ENCODE measurements around the gene WBP4. TPM values are rescaled to one million over a fixed set of nuclear protein-coding genes. Genes with fewer than 3 reads are reported as not detected.

WBP4 gene
- total and polyA plus RNA-seq, 2 of the 4 experiments (the other 2 are of a cell fraction): 4.3 to 11.0 TPM

GRCh38 chr13:41111454-41111853, 50.1 kb downstream of the WBP4 start:
- H2BK15ac ChIP-seq (ENCODE audit: low read depth, low read length): no peak overlapping the region
- H3K9me3 ChIP-seq (ENCODE audit: control insufficient read depth, insufficient read depth, low read length): no peaks in the 10 kb centered on the region
- no peak overlapping the region for H2BK5ac ChIP-seq (ENCODE audit: low read depth, low read length, poor library complexity, severe bottlenecking)
- BruUV-seq (replicated peaks): no TSS peak
- intact Hi-C loops (cut with micrococcal nuclease) (no loop called here), in situ Hi-C loops (cut with MboI; ENCODE audit: low sequenced_read_pairs) (no loop called here), dilution Hi-C loops (cut with HindIII; ENCODE audit: low sequenced_read_pairs, unreplicated experiment) (no loop called here)
- no peak overlapping the region for H4K91ac ChIP-seq (ENCODE audit: insufficient read depth, low read depth, low read length)
- POLR2A ChIA-PET (ENCODE audit: unreplicated experiment): interaction anchor here (0.6 kb wide), 1 partner anchor 250 kb away, joined by 3 read pairs; no protein-coding TSS in a partner anchor
- H4K5ac ChIP-seq (ENCODE audit: low read depth, low read length): no peak overlapping the region
- no peaks in the 10 kb centered on the region for H3K4me1 ChIP-seq (ENCODE audit: control insufficient read depth, insufficient read depth, low read length)
- H2BK120ac ChIP-seq (ENCODE audit: low read depth, low read length): no peak overlapping the region
- no peak for TF ChIP-seq MAFK (IDR thresholded peaks at IDR 0.05; ENCODE audit: low read depth, low read length)
- TF ChIP-seq CEBPB (IDR thresholded peaks at IDR 0.05; ENCODE audit: low read depth, low read length): peak; percentile 87
- TF ChIP-seq FOS (IDR thresholded peaks at IDR 0.05; ENCODE audit: low read depth, low read length): 0 out of 2 replicates have a peak, but pooled peaks have one; percentile 6
- no peak for TF ChIP-seq MXI1 (IDR thresholded peaks at IDR 0.05; ENCODE audit: borderline replicate concordance, low read depth, low read length)
- H2AK9ac ChIP-seq (replicated peaks; ENCODE audit: low read depth, low read length, poor library complexity): no peak overlapping the region
- no peak overlapping the region for H3K23ac ChIP-seq (ENCODE audit: low read depth, low read length)
- no peaks in the 10 kb centered on the region for H3K79me1 ChIP-seq (ENCODE audit: low read depth in 1 of 2, low read length in 2 of 2)
- no peak overlapping the region for H4K8ac ChIP-seq (ENCODE audit: low read depth in 2 of 2, low read length in 2 of 2)
- 74% methylated on average over 7 of the region's 7 CpGs; no CpG with 5 or more reads in 1 of the 2 experiments for WGBS, 2 experiments (ENCODE audit: extremely low coverage in 2 of 2, insufficient read length in 1 of 2)
- no peak overlapping the region for H2AK5ac ChIP-seq (ENCODE audit: low read depth, low read length)
- peak; percentile 69 for ATAC-seq (ENCODE audit: low read depth)
- peak; percentile 52 for DNase-seq
- no peak overlapping the region for H3K14ac ChIP-seq (replicated peaks; ENCODE audit: low read depth, low read length)
- CTCF ChIA-PET: interaction anchor here (0.6 kb wide), 2 partner anchors 20 to 22 kb away, joined by 4 read pairs; no protein-coding TSS in a partner anchor
- H3K4ac ChIP-seq (ENCODE audit: low read depth, low read length): no peak overlapping the region
- no peak overlapping the region for H3K56ac ChIP-seq (ENCODE audit: extremely low read depth, insufficient read depth, low read length)
- no peak overlapping the region for H3K4me3 ChIP-seq (ENCODE audit: insufficient read depth, low read depth, low read length)
- H3K18ac ChIP-seq (ENCODE audit: low read depth, low read length): no peak overlapping the region
- H3K36me3 ChIP-seq (ENCODE audit: control insufficient read depth, insufficient read depth, low read length): no peaks in the 10 kb centered on the region
- H2BK20ac ChIP-seq (ENCODE audit: low read depth, low read length): no peak overlapping the region
- no peak overlapping the region for H3K27ac ChIP-seq (ENCODE audit: insufficient read depth, low read length)
- no peak overlapping the region for H3K9ac ChIP-seq (ENCODE audit: low read depth, low read length)
- H3K9me1 ChIP-seq (ENCODE audit: insufficient read depth, low read length): no peaks in the 10 kb centered on the region
- H3K27me3 ChIP-seq (ENCODE audit: control insufficient read depth, insufficient read depth, low read length): no peaks in the 10 kb centered on the region
- H3K4me2 ChIP-seq (ENCODE audit: low read depth, low read length): no peak overlapping the region
- no peaks in the 10 kb centered on the region for H4K20me1 ChIP-seq (ENCODE audit: insufficient read depth, low read length)
- H2AFZ ChIP-seq (replicated peaks; ENCODE audit: low read length, poor library complexity): no peak overlapping the region

All from IMR-90 (cell line).